ENCODE results near the gene NR2E3.

DNA sequence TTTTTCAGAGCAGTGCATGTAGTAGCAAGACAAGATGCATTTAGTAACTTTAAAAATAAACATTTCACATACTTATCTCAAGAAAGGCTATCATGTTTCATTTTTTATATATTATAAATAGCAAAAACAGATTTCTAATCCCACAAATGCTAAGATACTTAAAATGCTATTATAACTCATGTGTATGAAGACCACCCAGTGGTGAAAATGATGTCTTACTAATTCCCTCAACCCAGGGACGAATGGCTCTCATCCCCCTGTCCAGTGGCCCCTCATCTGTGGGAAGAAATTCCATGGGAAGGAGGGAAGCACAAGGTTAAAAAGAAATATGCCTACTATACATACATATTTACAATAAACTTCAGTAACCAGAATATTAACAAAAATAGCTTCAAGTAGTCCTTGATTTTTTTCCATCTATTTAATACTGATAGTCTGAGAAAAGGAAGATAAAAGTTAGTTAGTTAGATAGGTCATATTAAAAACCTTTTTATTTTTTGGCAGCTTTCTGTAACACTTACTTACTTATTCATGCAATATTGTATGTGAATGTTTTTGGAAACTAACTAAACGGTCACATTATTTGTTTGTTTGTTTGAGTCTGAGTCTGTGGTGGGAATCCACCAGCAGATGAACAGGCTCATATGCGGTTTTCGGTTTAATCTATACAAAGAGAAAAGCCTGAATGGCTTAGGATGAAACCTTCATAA, 14.8 kb downstream of the NR2E3 start:
- TF ChIP-seq CTCF (IDR thresholded peaks at IDR 0.05) (no peak), POLR2A (IDR thresholded peaks at IDR 0.05) (no peak)

Data from Peyer's patch (tissue), 4 donors.